SK-N-SH (cell line): Measurements from ENCODE around the gene BCL11A.

Experiments used
- SMC3 ChIP-seq: IDR thresholded peaks from 2 replicates; pipeline ENCODE4 v1.6.1; 2012; ENCODE audit warnings: low read depth, low read length, improper control_type of control experiment
- TAF1 ChIP-seq: IDR thresholded peaks from 2 replicates; pipeline ENCODE4 v1.6.1; 2012; ENCODE audit warnings: low read depth, mild to moderate bottlenecking, low read length, moderate library complexity, borderline replicate concordance

DNA sequence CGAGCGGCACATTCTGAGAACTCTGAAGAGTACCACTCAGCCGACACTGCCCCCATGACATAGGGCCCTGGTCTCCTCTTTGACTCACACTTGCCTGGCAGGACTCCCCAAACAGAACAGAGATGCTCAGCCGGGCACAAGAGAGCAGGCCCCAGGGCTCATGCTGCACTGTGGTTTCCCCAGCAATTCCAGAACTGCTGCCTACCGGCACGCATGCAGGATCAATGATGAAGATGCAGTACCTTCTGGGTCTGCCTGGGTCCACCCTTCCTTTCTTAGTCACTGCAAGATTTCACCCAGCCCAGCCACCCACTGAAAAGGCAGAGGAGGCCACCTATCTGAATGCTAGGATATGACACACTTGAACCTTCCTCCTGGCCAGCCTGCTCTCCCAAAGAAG is 49.4 kb downstream of the BCL11A start:
- TF ChIP-seq TAF1 (no peak), SMC3 (no peak)
